Liver (tissue), 9 donors: ENCODE results near the gene ERH. TPM values are rescaled to one million over a fixed set of nuclear protein-coding genes. Genes with fewer than 3 reads are reported as not detected.

Experiments used
- DNase-seq: peaks from one replicate; pipeline ENCODE4 v3.0.0-alpha.2; 2017; ENCODE audit warnings: low spot score
- H3K27ac ChIP-seq, 2 donors: one replicate each; pipeline ENCODE4 v1.7.0; 2013; ENCODE audit warnings: inconsistent platforms in 2 of 2, low read length in 2 of 2, control low read depth in 1 of 2, low read depth in 1 of 2, mild to moderate bottlenecking in 1 of 2
- H3K27me3 ChIP-seq, 4 donors: one replicate each; pipeline versions ENCODE4 v1.6.1 to v1.7.0; 2013; ENCODE audit warnings: low read length in 3 of 4, inconsistent platforms in 1 of 4, mild to moderate bottlenecking in 1 of 4, moderate library complexity in 1 of 4; ENCODE audit not compliant: control insufficient read depth in 4 of 4, insufficient read depth in 4 of 4
- H3K36me3 ChIP-seq, 4 donors: one replicate each; pipeline versions ENCODE4 v1.6.1 to v1.7.0; 2013; ENCODE audit warnings: low read length in 3 of 4, mild to moderate bottlenecking in 3 of 4, low read depth in 1 of 4, moderate library complexity in 1 of 4; ENCODE audit not compliant: control insufficient read depth in 4 of 4, insufficient read depth in 3 of 4
- H3K4me1 ChIP-seq, 4 donors: one replicate each; pipeline versions ENCODE4 v1.6.1 to v1.7.0; 2013; ENCODE audit warnings: low read length in 3 of 4, mild to moderate bottlenecking in 3 of 4, moderate library complexity in 1 of 4; ENCODE audit not compliant: control insufficient read depth in 4 of 4, insufficient read depth in 4 of 4
- H3K4me3 ChIP-seq, 3 donors: one replicate each; pipeline versions ENCODE4 v1.6.1 to v1.7.0; 2013; ENCODE audit warnings: low read length in 3 of 3, control low read depth in 1 of 3, low read depth in 1 of 3, mild to moderate bottlenecking in 1 of 3
- H3K9ac ChIP-seq, 2 donors: one replicate each; pipeline ENCODE4 v1.7.0; 2013; ENCODE audit warnings: low read length in 2 of 2, mild to moderate bottlenecking in 2 of 2, moderate library complexity in 2 of 2, control low read depth in 1 of 2, low read depth in 1 of 2
- H3K9me3 ChIP-seq, 4 donors: one replicate each; pipeline versions ENCODE4 v1.6.1 to v1.7.0; 2013; ENCODE audit warnings: low read length in 3 of 4; ENCODE audit not compliant: control insufficient read depth in 4 of 4
- FOXA1 ChIP-seq: IDR thresholded peaks from 2 replicates; pipeline ENCODE4 v1.6.1; 2016; ENCODE audit warnings: antibody characterized with exemption
- GABPA ChIP-seq, 2 donors: IDR thresholded peaks in 1 of 2; conservative IDR thresholded peaks in 1 of 2; 2 replicates each; pipeline ENCODE4 v1.6.1; 2016; ENCODE audit warnings: antibody characterized with exemption in 2 of 2, mild to moderate bottlenecking in 1 of 2, moderate library complexity in 1 of 2
- HNF4A ChIP-seq, 2 donors: conservative IDR thresholded peaks; 2 replicates each; pipeline ENCODE4 v1.6.1; 2016; ENCODE audit warnings: antibody characterized with exemption in 2 of 2, mild to moderate bottlenecking in 2 of 2
- HNF4G ChIP-seq: IDR thresholded peaks from 2 replicates; pipeline ENCODE4 v1.6.1; 2016; ENCODE audit warnings: antibody characterized with exemption
- JUND ChIP-seq, 2 donors: IDR thresholded peaks; 2 replicates each; pipeline ENCODE4 v1.6.1; 2016; ENCODE audit warnings: antibody characterized with exemption in 2 of 2
- NR2F2 ChIP-seq: IDR thresholded peaks from 2 replicates; pipeline ENCODE4 v1.6.1; 2016; ENCODE audit warnings: antibody characterized with exemption
- RAD21 ChIP-seq, 2 donors: IDR thresholded peaks; 2 replicates each; pipeline ENCODE4 v1.6.1; 2016; ENCODE audit warnings: antibody characterized with exemption in 2 of 2, mild to moderate bottlenecking in 2 of 2
- RXRA ChIP-seq, 2 donors: IDR thresholded peaks; 2 replicates each; pipeline ENCODE4 v1.6.1; 2017 to 2018; ENCODE audit warnings: antibody characterized with exemption in 2 of 2, mild to moderate bottlenecking in 1 of 2
- TAF1 ChIP-seq: conservative IDR thresholded peaks from 2 replicates; pipeline ENCODE4 v1.6.1; 2016; ENCODE audit warnings: antibody characterized with exemption, mild to moderate bottlenecking
- YY1 ChIP-seq: IDR thresholded peaks from 2 replicates; pipeline ENCODE4 v1.6.1; 2016; ENCODE audit warnings: antibody characterized with exemption, mild to moderate bottlenecking
- WGBS: extraction: QIAGEN DNeasy Blood & Tissue Kit; methylation state at CpG from one replicate; pipeline ENCODE4 v1.1.7; 2013; 5-methylcytosine and 5-hydroxymethylcytosine counted together
- polyA plus RNA-seq, 2 donors: library from polyadenylated mRNA; stranded (reverse) in 1 of 2; unstranded in 1 of 2; fragments of 200-250 nt in 1 of 2; fragments of >200 nt in 1 of 2; fragmentation: Nextera tagmentation in 1 of 2; extraction: Ambion mirVana in 1 of 2; gene quantifications; one replicate each; pipeline versions ENCODE4 v1.2.1 to v1.2.3, GENCODE V29; 2013 to 2015
- total RNA-seq, 2 donors: library from RNA; depleted of rRNA; stranded (reverse); fragments of >200 nt; gene quantifications; one replicate each; pipeline ENCODE4 v1.2.3, GENCODE V29; 2014
- TF ChIP-seq, protein P1 (sequence below): IDR thresholded peaks from 2 replicates; pipeline ENCODE4 v1.6.1; 2016; ENCODE audit warnings: antibody characterized with exemption, mild to moderate bottlenecking
- TF ChIP-seq, protein P2 (sequence below): fragments of 150-350 bp; IDR thresholded peaks from 2 replicates; pipeline ENCODE4 v1.5.1; 2017; ENCODE audit warnings: improper control_type of control experiment, low read depth, low read length; ENCODE audit not compliant: missing input control
- TF ChIP-seq, protein P3 (sequence below): IDR thresholded peaks from 2 replicates; pipeline ENCODE4 v1.6.1; 2016; ENCODE audit warnings: antibody characterized with exemption
- TF ChIP-seq, protein P4 (sequence below): IDR thresholded peaks from 2 replicates; pipeline ENCODE4 v1.6.1; 2016; ENCODE audit warnings: antibody characterized with exemption
- donor health status: healthy.
- donor health status: healthy.
- donor health status: healthy.
- donor health status: healthy.
- donor health status: healthy.

ERH gene
- total and polyA plus RNA-seq, 4 donors, result 49.2 to 78.0 (median 63.4) TPM

DNA sequence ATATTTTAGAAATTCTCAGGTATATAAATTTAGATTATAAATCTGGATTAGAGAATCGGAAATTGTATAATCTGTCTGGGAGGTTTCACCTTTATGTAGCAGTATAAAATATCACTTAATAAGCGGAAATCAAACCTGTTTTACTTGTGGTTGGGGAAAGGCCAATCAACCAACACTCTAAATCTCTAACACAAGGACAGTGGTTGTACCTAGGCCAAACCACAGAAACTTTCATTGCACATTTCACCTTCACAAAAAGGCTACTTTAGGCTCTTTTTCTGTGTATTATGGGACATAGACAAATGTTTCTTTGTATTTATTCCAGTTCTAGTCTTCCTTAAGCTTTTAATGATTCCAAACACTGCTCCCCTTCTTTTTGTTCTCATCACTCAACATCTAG, 19.8 kb downstream of the ERH start:
- no peak overlapping the region for H3K4me3 ChIP-seq
- TF ChIP-seq, protein P1, sequence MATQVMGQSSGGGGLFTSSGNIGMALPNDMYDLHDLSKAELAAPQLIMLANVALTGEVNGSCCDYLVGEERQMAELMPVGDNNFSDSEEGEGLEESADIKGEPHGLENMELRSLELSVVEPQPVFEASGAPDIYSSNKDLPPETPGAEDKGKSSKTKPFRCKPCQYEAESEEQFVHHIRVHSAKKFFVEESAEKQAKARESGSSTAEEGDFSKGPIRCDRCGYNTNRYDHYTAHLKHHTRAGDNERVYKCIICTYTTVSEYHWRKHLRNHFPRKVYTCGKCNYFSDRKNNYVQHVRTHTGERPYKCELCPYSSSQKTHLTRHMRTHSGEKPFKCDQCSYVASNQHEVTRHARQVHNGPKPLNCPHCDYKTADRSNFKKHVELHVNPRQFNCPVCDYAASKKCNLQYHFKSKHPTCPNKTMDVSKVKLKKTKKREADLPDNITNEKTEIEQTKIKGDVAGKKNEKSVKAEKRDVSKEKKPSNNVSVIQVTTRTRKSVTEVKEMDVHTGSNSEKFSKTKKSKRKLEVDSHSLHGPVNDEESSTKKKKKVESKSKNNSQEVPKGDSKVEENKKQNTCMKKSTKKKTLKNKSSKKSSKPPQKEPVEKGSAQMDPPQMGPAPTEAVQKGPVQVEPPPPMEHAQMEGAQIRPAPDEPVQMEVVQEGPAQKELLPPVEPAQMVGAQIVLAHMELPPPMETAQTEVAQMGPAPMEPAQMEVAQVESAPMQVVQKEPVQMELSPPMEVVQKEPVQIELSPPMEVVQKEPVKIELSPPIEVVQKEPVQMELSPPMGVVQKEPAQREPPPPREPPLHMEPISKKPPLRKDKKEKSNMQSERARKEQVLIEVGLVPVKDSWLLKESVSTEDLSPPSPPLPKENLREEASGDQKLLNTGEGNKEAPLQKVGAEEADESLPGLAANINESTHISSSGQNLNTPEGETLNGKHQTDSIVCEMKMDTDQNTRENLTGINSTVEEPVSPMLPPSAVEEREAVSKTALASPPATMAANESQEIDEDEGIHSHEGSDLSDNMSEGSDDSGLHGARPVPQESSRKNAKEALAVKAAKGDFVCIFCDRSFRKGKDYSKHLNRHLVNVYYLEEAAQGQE, result no peak
- TF ChIP-seq, protein P2, sequence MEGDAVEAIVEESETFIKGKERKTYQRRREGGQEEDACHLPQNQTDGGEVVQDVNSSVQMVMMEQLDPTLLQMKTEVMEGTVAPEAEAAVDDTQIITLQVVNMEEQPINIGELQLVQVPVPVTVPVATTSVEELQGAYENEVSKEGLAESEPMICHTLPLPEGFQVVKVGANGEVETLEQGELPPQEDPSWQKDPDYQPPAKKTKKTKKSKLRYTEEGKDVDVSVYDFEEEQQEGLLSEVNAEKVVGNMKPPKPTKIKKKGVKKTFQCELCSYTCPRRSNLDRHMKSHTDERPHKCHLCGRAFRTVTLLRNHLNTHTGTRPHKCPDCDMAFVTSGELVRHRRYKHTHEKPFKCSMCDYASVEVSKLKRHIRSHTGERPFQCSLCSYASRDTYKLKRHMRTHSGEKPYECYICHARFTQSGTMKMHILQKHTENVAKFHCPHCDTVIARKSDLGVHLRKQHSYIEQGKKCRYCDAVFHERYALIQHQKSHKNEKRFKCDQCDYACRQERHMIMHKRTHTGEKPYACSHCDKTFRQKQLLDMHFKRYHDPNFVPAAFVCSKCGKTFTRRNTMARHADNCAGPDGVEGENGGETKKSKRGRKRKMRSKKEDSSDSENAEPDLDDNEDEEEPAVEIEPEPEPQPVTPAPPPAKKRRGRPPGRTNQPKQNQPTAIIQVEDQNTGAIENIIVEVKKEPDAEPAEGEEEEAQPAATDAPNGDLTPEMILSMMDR, result no peak
- TF ChIP-seq, protein P3, sequence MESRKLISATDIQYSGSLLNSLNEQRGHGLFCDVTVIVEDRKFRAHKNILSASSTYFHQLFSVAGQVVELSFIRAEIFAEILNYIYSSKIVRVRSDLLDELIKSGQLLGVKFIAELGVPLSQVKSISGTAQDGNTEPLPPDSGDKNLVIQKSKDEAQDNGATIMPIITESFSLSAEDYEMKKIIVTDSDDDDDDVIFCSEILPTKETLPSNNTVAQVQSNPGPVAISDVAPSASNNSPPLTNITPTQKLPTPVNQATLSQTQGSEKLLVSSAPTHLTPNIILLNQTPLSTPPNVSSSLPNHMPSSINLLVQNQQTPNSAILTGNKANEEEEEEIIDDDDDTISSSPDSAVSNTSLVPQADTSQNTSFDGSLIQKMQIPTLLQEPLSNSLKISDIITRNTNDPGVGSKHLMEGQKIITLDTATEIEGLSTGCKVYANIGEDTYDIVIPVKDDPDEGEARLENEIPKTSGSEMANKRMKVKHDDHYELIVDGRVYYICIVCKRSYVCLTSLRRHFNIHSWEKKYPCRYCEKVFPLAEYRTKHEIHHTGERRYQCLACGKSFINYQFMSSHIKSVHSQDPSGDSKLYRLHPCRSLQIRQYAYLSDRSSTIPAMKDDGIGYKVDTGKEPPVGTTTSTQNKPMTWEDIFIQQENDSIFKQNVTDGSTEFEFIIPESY, result no peak
- TF ChIP-seq TAF1, result no peak
- no peak for TF ChIP-seq RAD21 (IDR thresholded peaks at IDR 0.05)
- TF ChIP-seq, protein P4, sequence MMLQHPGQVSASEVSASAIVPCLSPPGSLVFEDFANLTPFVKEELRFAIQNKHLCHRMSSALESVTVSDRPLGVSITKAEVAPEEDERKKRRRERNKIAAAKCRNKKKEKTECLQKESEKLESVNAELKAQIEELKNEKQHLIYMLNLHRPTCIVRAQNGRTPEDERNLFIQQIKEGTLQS, result no peak
- no peak for TF ChIP-seq YY1
- no peak for TF ChIP-seq FOXA1
- TF ChIP-seq HNF4G, result no peak
- TF ChIP-seq GABPA (IDR thresholded peaks at IDR 0.05 in 1 of 2, conservative IDR thresholded peaks at IDR 0.05 in 1 of 2), result no peak
- TF ChIP-seq NR2F2, result no peak
- no peak for TF ChIP-seq HNF4A (conservative IDR thresholded peaks at IDR 0.05)
- WGBS, result 98% methylated on average over 2 of the region's 2 CpGs
- H3K36me3 ChIP-seq, result peaks cover 8 to 26% (median 17%) of the 10 kb centered on the region in 4 donors
- H3K27ac ChIP-seq, result no peak overlapping the region
- DNase-seq, result no peak
- H3K4me1 ChIP-seq, result no peaks in the 10 kb centered on the region
- peaks cover 0 to 2% (median 0%) of the 10 kb centered on the region in 4 donors for H3K9me3 ChIP-seq
- H3K27me3 ChIP-seq, result no peaks in the 10 kb centered on the region
- H3K9ac ChIP-seq, result no peak overlapping the region

DNA sequence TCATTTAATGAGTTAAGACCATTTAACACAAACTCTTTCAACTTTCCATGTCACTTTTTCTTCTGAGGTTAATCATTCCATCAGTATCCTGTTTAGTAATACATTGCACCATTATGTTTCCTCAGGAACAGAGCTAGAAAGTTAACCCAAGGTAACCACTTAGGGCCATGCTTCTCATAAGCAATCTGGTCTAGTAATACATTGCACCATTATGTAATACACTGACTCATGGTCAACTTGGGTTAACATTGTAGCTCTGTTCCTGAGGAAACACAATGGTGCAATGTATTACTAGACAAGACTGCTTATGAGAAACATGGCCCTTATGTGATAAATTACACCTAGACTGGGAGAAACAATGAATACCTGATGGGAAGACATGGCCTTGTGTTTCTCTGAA, 21.7 kb downstream of the ERH start:
- Histone ChIP-seq H3K9ac (no peak overlapping the region), H3K4me3 (no peak overlapping the region), H3K9me3 (peaks cover 0 to 2% (median 0%) of the 10 kb centered on the region in 4 donors), H3K36me3 (peaks cover 3 to 22% (median 16%) of the 10 kb centered on the region in 4 donors), H3K27ac (no peak overlapping the region), H3K4me1 (no peaks in the 10 kb centered on the region), H3K27me3 (no peaks in the 10 kb centered on the region)
- no peak for DNase-seq
- TF ChIP-seq RAD21 (IDR thresholded peaks at IDR 0.05) (no peak), RXRA (IDR thresholded peaks at IDR 0.05) (no peak), JUND (IDR thresholded peaks at IDR 0.05) (no peak), TAF1 (no peak), NR2F2 (no peak)
- TF ChIP-seq, protein P1, result no peak
- TF ChIP-seq, protein P3, result no peak
